Panc1 (cell line): Measurements from ENCODE around the gene ITGB5. TPM values are rescaled to one million over a fixed set of nuclear protein-coding genes. Genes with fewer than 3 reads are reported as not detected.

Experiments used
- ATAC-seq: fragments of 200-7000 bp; cut with Tn5 transposase; 2 replicates; pipeline ENCODE4 v1.9.1; 2020; ENCODE audit warnings: mild to moderate bottlenecking, moderate library complexity
- BruUV-seq: library from RNA; stranded (reverse); fragments of 400-500 nt; replicated peaks from 2 replicates; lab custom pipeline; 2021; lab: Mats Ljungman, UMichigan
- CTCF ChIA-PET: fragments of 300-600 bp; sonication (Branson Sonifier 250); formaldehyde crosslinking; loops from one replicate; lab custom pipeline; 2022; ENCODE audit warnings: antibody characterized with exemption; lab: Charles Lee
- POLR2A ChIA-PET: fragments of 300-600 bp; sonication (Branson Sonifier 250); formaldehyde crosslinking; loops from one replicate; lab custom pipeline; 2022; ENCODE audit warnings: antibody characterized with exemption; lab: Charles Lee
- DNase-seq: peaks from one replicate; pipeline ENCODE4 v3.0.0-alpha.2; 2010; ENCODE audit warnings: low read depth, low spot score
- H3K27ac ChIP-seq: 2 replicates; pipeline ENCODE4 v1.5.1; 2011; ENCODE audit warnings: mild to moderate bottlenecking, low read length, inconsistent platforms
- H3K27me3 ChIP-seq: fragments of 200-500 bp; sonication (Bioruptor generic); 2 replicates; pipeline ENCODE4 v1.6.0; 2014; ENCODE audit warnings: low read length, inconsistent platforms; ENCODE audit not compliant: control insufficient read depth, insufficient read depth
- H3K36me3 ChIP-seq: fragments of 200-500 bp; sonication (Bioruptor generic); 2 replicates; pipeline ENCODE4 v1.5.1; 2014; ENCODE audit warnings: inconsistent platforms, mild to moderate bottlenecking, low read length, moderate library complexity; ENCODE audit not compliant: control insufficient read depth, insufficient read depth
- H3K4me1 ChIP-seq: 2 replicates; pipeline ENCODE4 v1.5.1; 2011; ENCODE audit warnings: inconsistent platforms, mild to moderate bottlenecking, low read length, moderate library complexity; ENCODE audit not compliant: control insufficient read depth, insufficient read depth
- H3K4me3 ChIP-seq, 2 experiments: 2 replicates each; pipeline ENCODE4 v1.5.1; 2011 to 2012; ENCODE audit warnings: low read depth in 2 of 2, low read length in 2 of 2, mild to moderate bottlenecking in 2 of 2, inconsistent platforms in 1 of 2, moderate library complexity in 1 of 2
- H3K9me3 ChIP-seq: fragments of 200-500 bp; sonication (Bioruptor generic); 2 replicates; pipeline ENCODE4 v1.5.1; 2014; ENCODE audit warnings: low read depth, mild to moderate bottlenecking, inconsistent platforms, low read length, moderate library complexity; ENCODE audit not compliant: control insufficient read depth, insufficient read depth
- POLR2AphosphoS5 ChIP-seq: IDR thresholded peaks from 2 replicates; pipeline ENCODE4 v1.6.1; 2012; ENCODE audit warnings: mild to moderate bottlenecking, low read depth, low read length, moderate library complexity
- REST ChIP-seq, 2 experiments: IDR thresholded peaks; 2 replicates each; pipeline ENCODE4 v1.6.1; 2011 to 2012; ENCODE audit warnings: low read depth in 2 of 2, control low read depth in 1 of 2, low read length in 1 of 2, mild to moderate bottlenecking in 1 of 2, moderate library complexity in 1 of 2; ENCODE audit not compliant: insufficient read depth in 1 of 2
- SIN3A ChIP-seq: IDR thresholded peaks from 2 replicates; pipeline ENCODE4 v1.6.1; 2012; ENCODE audit warnings: low read depth, mild to moderate bottlenecking, low read length, moderate library complexity, borderline replicate concordance; ENCODE audit not compliant: insufficient read depth
- TCF7L2 ChIP-seq: IDR thresholded peaks from 2 replicates; pipeline ENCODE4 v1.6.1; 2011; ENCODE audit warnings: mild to moderate bottlenecking, low read depth, low read length, inconsistent platforms
- in situ Hi-C: cut with HindIII; loops from 2 replicates; pipeline ENCODE4 v1.10.0; 2016; ENCODE audit warnings: low sequenced_read_pairs, low pct_unique_long_range_greater_than_20kb
- intact Hi-C: fragments of 100-400 bp; cut with micrococcal nuclease; formaldehyde crosslinking; loops from one replicate; pipeline ENCODE4 v1.10.0; 2022; ENCODE audit not compliant: unreplicated experiment
- total RNA-seq: library from RNA; stranded (reverse); gene quantifications from one replicate; pipeline ENCODE4 v1.2.1, GENCODE V29; 2021; ENCODE audit not compliant: unreplicated experiment
- TF ChIP-seq, protein P1 (sequence below): fragments of 450-650 bp; IDR thresholded peaks from 2 replicates; pipeline ENCODE4 v1.5.1; 2017; ENCODE audit warnings: mild to moderate bottlenecking

Gene ITGB5
- total RNA-seq, 1 experiment from 2014 or later: 446 TPM

- ChIA-PET CTCF (no interaction called here), POLR2A (no interaction called here)
- no peaks in the 10 kb centered on the region for H3K4me1 ChIP-seq
- H3K27me3 ChIP-seq: no peaks in the 10 kb centered on the region
- H3K4me3 ChIP-seq: no peak overlapping the region
- in situ Hi-C loops (no loop called here), intact Hi-C loops (no loop called here)
- TF ChIP-seq, protein P1, sequence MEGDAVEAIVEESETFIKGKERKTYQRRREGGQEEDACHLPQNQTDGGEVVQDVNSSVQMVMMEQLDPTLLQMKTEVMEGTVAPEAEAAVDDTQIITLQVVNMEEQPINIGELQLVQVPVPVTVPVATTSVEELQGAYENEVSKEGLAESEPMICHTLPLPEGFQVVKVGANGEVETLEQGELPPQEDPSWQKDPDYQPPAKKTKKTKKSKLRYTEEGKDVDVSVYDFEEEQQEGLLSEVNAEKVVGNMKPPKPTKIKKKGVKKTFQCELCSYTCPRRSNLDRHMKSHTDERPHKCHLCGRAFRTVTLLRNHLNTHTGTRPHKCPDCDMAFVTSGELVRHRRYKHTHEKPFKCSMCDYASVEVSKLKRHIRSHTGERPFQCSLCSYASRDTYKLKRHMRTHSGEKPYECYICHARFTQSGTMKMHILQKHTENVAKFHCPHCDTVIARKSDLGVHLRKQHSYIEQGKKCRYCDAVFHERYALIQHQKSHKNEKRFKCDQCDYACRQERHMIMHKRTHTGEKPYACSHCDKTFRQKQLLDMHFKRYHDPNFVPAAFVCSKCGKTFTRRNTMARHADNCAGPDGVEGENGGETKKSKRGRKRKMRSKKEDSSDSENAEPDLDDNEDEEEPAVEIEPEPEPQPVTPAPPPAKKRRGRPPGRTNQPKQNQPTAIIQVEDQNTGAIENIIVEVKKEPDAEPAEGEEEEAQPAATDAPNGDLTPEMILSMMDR: no peak; the same call in 1 of the 2 replicates
- TF ChIP-seq SIN3A (no peak), TCF7L2 (no peak)
- no peak overlapping the region for H3K27ac ChIP-seq
- no TSS peak for BruUV-seq
- ATAC-seq (no peak), DNase-seq (no peak)
- no peaks in the 10 kb centered on the region for H3K9me3 ChIP-seq
- no peaks in the 10 kb centered on the region for H3K36me3 ChIP-seq
Measured at GRCh38 chr3:124923833-124924232, 36.7 kb upstream of the ITGB5 start.

DNA sequence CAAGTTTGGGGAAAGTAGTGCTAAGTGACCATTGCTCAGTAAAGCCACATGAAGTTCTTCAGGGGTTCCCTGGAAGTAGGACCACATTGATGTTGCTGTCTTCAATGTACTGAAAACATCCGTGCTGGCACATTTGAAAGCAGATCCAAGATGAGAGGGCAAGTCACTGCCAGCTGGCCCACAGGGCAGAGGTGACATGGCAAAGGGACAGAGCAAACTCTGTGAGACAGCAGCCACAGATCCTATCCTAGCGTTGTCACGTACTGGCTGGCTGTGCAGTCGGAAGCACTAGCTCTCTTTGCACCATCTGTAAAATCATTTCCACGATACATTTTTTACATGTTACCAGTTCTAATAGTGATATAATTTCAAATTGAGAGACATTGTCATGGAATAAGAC is 33.6 kb upstream of the ITGB5 start:
- ChIA-PET CTCF (no interaction called here), POLR2A (no interaction called here)
- Histone ChIP-seq H3K4me3 (no peak overlapping the region), H3K27me3 (no peaks in the 10 kb centered on the region), H3K4me1 (no peaks in the 10 kb centered on the region), H3K36me3 (no peaks in the 10 kb centered on the region), H3K27ac (no peak overlapping the region), H3K9me3 (no peaks in the 10 kb centered on the region)
- BruUV-seq: no TSS peak
- 0 out of 2 replicates have a peak, but pooled peaks have one; percentile 51 for ATAC-seq
- TF ChIP-seq SIN3A (no peak), TCF7L2 (no peak)
- TF ChIP-seq, protein P1: no peak
- intact Hi-C loops: no loop called here
- no peak for DNase-seq
- in situ Hi-C loops: no loop called here

DNA sequence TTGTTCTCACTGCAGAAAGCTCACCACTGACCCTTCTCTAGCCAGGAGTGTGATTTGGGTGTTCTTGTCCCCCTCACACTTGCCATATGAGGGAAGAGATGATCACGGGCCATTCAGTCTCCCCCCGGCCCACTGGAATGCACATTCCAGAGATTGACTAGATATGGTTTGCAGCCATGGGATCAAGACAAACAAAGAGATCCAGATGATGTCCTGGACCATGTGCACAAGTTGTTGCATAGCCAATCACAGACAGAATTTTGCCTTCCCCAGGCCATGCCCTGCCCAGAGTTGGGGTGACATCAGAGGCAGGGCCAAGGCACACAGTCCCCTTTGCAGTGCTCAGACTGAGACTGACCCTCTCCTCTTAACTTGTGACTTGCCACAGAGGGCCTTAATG is 32.6 kb upstream of the ITGB5 start:
- Histone ChIP-seq H3K27me3 (no peaks in the 10 kb centered on the region), H3K27ac (no peak overlapping the region), H3K9me3 (no peaks in the 10 kb centered on the region), H3K4me3 (no peak overlapping the region), H3K4me1 (no peaks in the 10 kb centered on the region), H3K36me3 (no peaks in the 10 kb centered on the region)
- in situ Hi-C loops (no loop called here), intact Hi-C loops (no loop called here)
- ATAC-seq (0 out of 2 replicates have a peak, but pooled peaks have one; percentile 15), DNase-seq (no peak)
- BruUV-seq: no TSS peak
- POLR2A ChIA-PET: no interaction called here
- no peak for TF ChIP-seq REST (IDR thresholded peaks at IDR 0.05; ENCODE audit: insufficient read depth in 1 of 2, low read depth in 2 of 2, low read length in 1 of 2)
- TF ChIP-seq, protein P1: no peak
- TF ChIP-seq POLR2AphosphoS5: no peak
- TF ChIP-seq SIN3A: no peak
- no peak for TF ChIP-seq TCF7L2
- CTCF ChIA-PET: no interaction called here
